GM10266 (cell line): Measurements from ENCODE around the gene ADCY2.

Source experiments
- DNase-seq: peaks from one replicate; pipeline ENCODE4 v3.0.0; 2012; ENCODE audit errors: extremely low spot score
- TF ChIP-seq, protein P1 (sequence below): IDR thresholded peaks from 2 replicates; pipeline ENCODE4 v1.5.1; 2012; ENCODE audit warnings: mild to moderate bottlenecking, low read depth; ENCODE audit not compliant: control insufficient read depth, insufficient read depth; ENCODE audit errors: missing control alignments

Gene ADCY2

GRCh38 chr5:7445068-7445467 is 49.1 kb downstream of the ADCY2 start:
- TF ChIP-seq, protein P1, sequence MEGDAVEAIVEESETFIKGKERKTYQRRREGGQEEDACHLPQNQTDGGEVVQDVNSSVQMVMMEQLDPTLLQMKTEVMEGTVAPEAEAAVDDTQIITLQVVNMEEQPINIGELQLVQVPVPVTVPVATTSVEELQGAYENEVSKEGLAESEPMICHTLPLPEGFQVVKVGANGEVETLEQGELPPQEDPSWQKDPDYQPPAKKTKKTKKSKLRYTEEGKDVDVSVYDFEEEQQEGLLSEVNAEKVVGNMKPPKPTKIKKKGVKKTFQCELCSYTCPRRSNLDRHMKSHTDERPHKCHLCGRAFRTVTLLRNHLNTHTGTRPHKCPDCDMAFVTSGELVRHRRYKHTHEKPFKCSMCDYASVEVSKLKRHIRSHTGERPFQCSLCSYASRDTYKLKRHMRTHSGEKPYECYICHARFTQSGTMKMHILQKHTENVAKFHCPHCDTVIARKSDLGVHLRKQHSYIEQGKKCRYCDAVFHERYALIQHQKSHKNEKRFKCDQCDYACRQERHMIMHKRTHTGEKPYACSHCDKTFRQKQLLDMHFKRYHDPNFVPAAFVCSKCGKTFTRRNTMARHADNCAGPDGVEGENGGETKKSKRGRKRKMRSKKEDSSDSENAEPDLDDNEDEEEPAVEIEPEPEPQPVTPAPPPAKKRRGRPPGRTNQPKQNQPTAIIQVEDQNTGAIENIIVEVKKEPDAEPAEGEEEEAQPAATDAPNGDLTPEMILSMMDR: no peak
- no peak for DNase-seq

DNA sequence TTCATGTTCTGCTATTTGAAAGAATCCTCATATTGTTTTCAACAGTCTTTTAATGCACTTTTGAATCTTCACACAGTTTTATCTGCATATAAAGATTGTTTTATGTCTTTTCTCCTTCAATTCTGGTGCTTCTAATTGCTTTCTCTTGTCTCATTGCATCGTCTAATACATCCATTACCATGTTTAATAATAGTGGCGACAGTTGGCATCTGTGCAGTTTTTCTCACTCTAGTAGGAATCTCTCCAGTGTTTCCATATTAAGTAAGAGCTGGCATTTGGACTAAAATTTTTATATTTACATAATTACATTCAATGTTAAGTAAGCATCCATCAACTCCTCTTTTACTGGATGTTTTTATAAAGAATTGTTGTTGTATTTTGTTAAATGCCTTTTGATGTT is 49.9 kb downstream of the ADCY2 start:
- DNase-seq: no peak
- TF ChIP-seq, protein P1: no peak

- TF ChIP-seq, protein P1: no peak
- DNase-seq: no peak
These were observed 51.0 kb downstream of the ADCY2 start for GRCh38 chr5:7446913-7447312.

DNA sequence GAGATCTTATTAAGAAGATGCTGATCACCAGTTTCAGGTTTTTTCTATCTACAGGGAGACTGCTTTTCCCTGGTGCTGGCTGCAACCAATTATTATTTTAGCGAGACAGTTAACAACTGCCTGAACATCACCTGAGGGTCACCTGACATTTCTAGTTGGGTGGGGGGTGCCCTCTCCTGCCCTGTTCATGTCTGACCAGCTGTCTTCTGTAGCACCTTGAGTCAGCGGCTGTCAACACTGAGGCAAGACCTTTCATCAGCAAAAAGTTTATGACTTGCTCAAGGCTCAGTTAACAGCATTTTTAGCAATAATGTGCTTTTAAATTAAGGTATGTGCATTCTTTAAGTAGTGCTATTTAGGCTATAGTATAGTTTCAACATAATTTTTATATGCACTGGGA is 58.0 kb downstream of the ADCY2 start:
- TF ChIP-seq, protein P1: no peak
- no peak for DNase-seq

- no peak for DNase-seq
- TF ChIP-seq, protein P1: no peak
These were observed 60.3 kb downstream of the ADCY2 start for GRCh38 chr5:7456206-7456605.

DNA sequence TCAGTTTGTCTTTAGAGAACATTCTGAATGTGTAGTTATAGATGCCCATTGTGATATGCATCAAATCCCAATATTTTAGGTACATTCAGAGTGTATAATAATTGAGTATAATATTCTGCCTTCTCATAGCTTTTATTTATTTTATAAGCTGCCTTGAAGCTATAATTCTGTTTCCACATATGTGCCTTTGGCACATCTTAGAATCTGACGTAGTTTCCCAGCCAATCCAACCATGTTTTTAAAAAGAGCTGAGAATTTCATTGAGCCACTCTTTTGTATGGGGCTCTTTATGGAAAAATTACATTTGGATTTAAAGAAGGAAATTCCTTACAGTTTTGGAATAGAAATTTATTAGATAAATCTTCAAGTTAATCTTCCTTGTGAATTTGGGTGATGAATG is 65.4 kb downstream of the ADCY2 start:
- no peak for DNase-seq
- TF ChIP-seq, protein P1: no peak

- TF ChIP-seq, protein P1: no peak
- no peak for DNase-seq
These were observed 66.8 kb downstream of the ADCY2 start for GRCh38 chr5:7462758-7463157.
